Measurements from ENCODE around the gene TMEM167B. TPM values are rescaled to one million over a fixed set of nuclear protein-coding genes. Genes with fewer than 3 reads are reported as not detected.
"Not testable (repeated sequence)": the region's sequence is repeated elsewhere in the genome, so short reads cannot be mapped to it uniquely, and the experiment has no call there.

The TMEM167B gene
- total RNA-seq, 1 donor from 2014 or later: 29.9 TPM

GRCh38 chr1:109134423-109134822 lies 43.9 kb downstream of the TMEM167B start:
- H3K36me3 Mint-ChIP-seq (ENCODE audit: low read depth): no peaks in the 10 kb centered on the region
- no peaks in the 10 kb centered on the region for H3K27me3 Mint-ChIP-seq (ENCODE audit: low read depth)
- intact Hi-C loops (cut with micrococcal nuclease): no loop called here
- no peak overlapping the region for H3K4me3 Mint-ChIP-seq (ENCODE audit: low read depth)
- no peaks in the 10 kb centered on the region for H3K9me3 Mint-ChIP-seq
- no peak overlapping the region for H3K27ac Mint-ChIP-seq
- DNase-seq (ENCODE audit: low spot score): no peak
- H3K4me1 Mint-ChIP-seq (ENCODE audit: low read depth): peaks cover 23% of the 10 kb centered on the region

DNA sequence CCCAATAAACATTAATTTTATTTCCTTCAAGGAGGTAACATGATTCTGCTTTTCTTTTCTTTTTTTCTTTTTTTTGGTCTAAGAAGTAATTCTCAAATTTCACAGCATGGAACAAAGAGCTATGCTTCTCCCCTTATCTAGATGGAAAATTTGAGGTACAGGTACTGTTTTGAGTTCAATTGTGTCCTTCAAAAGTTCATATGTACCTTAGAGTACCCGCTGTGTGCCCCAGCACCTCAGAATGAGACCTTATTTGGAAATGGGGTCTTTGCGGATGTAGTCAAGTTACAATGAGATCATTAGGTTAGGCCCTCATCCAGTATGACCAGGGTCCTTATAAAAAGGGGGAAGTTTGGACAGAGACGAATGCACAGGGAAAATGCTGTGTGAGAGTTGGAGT lies 45.4 kb downstream of the TMEM167B start:
- intact Hi-C loops (cut with micrococcal nuclease): no loop called here
- peaks cover 23% of the 10 kb centered on the region for H3K4me1 Mint-ChIP-seq (ENCODE audit: low read depth)
- no peak overlapping the region for H3K4me3 Mint-ChIP-seq (ENCODE audit: low read depth)
- no peaks in the 10 kb centered on the region for H3K27me3 Mint-ChIP-seq (ENCODE audit: low read depth)
- no peak for DNase-seq (ENCODE audit: low spot score)
- H3K9me3 Mint-ChIP-seq: no peaks in the 10 kb centered on the region
- H3K27ac Mint-ChIP-seq: no peak overlapping the region
- no peaks in the 10 kb centered on the region for H3K36me3 Mint-ChIP-seq (ENCODE audit: low read depth)

DNA sequence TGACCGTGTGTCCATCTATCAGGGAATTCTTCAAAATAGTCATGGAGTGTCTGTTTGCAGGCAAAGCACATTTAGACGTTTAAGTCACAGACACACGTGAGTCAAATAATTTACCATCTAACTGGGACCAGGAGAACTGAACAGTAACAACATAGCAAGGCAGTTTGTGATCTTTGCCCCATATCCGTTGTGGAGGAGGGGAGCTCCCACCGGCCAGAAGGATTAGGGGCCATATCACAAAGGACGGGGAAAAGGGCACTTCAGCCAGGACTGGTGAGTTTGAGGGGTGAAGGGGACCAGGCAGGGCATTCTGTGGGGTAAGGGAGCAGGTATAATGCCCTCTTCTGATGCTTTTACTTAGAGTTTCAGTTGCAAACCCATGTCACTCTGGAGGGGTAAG lies 46.2 kb downstream of the TMEM167B start:
- H3K36me3 Mint-ChIP-seq (ENCODE audit: low read depth): no peaks in the 10 kb centered on the region
- no peak overlapping the region for H3K4me3 Mint-ChIP-seq (ENCODE audit: low read depth)
- intact Hi-C loops (cut with micrococcal nuclease): no loop called here
- no peaks in the 10 kb centered on the region for H3K9me3 Mint-ChIP-seq
- H3K4me1 Mint-ChIP-seq (ENCODE audit: low read depth): peaks cover 20% of the 10 kb centered on the region
- H3K27me3 Mint-ChIP-seq (ENCODE audit: low read depth): no peaks in the 10 kb centered on the region
- no peak overlapping the region for H3K27ac Mint-ChIP-seq
- DNase-seq (ENCODE audit: low spot score): no peak

- no peak for DNase-seq (ENCODE audit: low spot score)
- peaks cover 20% of the 10 kb centered on the region for H3K4me1 Mint-ChIP-seq (ENCODE audit: low read depth)
- no peaks in the 10 kb centered on the region for H3K9me3 Mint-ChIP-seq
- H3K36me3 Mint-ChIP-seq (ENCODE audit: low read depth): no peaks in the 10 kb centered on the region
- H3K27ac Mint-ChIP-seq: no peak overlapping the region
- H3K27me3 Mint-ChIP-seq (ENCODE audit: low read depth): peaks cover 2% of the 10 kb centered on the region
- H3K4me3 Mint-ChIP-seq (ENCODE audit: low read depth): no peak overlapping the region
- intact Hi-C loops (cut with micrococcal nuclease): no loop called here
Observed at GRCh38 chr1:109137958-109138357, 47.4 kb downstream of the TMEM167B start.

DNA sequence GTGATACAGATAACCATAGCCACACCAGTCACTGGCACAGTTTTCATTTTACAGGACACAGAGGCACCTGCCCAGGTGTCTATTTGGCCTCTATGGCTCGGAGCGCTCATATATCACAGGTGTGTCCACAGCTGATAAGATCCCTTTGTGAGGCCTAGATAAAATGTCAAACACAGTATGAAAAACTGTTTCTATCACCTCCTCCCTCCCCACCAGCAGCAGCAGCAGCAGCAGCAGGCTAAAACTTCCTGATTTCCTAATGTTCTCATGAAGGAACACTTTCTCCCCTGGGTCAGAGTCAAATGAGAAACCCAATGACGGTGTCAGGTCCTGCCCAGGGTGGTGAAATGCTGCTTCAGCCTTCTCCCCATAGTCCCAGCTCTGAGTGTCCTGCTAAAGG lies 47.8 kb downstream of the TMEM167B start:
- Mint-ChIP-seq H3K9me3 (no peaks in the 10 kb centered on the region), H3K27me3 (ENCODE audit: low read depth) (peaks cover 2% of the 10 kb centered on the region), H3K4me3 (ENCODE audit: low read depth) (no peak overlapping the region), H3K36me3 (ENCODE audit: low read depth) (no peaks in the 10 kb centered on the region), H3K27ac (no peak overlapping the region), H3K4me1 (ENCODE audit: low read depth) (peaks cover 20% of the 10 kb centered on the region)
- intact Hi-C loops (cut with micrococcal nuclease): no loop called here
- no peak for DNase-seq (ENCODE audit: low spot score)

DNA sequence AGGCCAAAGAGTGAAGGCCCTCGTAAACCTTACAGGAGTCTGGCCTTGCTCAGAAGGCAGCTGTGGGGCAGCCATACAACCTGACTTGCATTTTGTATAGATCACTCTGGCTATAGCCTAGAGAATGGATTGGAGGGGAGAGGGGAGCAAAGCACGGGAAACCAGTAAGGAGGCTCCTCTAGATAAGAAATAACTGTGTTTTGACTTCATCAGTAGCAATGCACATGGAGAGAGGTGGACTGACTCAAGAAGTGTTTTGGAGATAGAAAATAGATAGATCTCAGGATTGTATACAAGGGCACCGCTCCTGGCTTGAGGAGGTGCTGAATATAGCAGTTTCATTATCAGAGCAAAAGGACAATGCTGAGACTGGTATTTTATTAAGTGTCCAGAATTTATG lies 49.8 kb downstream of the TMEM167B start:
- peaks cover 6% of the 10 kb centered on the region for H3K4me1 Mint-ChIP-seq (ENCODE audit: low read depth)
- intact Hi-C loops (cut with micrococcal nuclease): no loop called here
- H3K27me3 Mint-ChIP-seq (ENCODE audit: low read depth): peaks cover 2% of the 10 kb centered on the region
- no peak for DNase-seq (ENCODE audit: low spot score)
- H3K36me3 Mint-ChIP-seq (ENCODE audit: low read depth): no peaks in the 10 kb centered on the region
- no peak overlapping the region for H3K27ac Mint-ChIP-seq
- H3K4me3 Mint-ChIP-seq (ENCODE audit: low read depth): no peak overlapping the region
- H3K9me3 Mint-ChIP-seq: no peaks in the 10 kb centered on the region

- H3K27me3 Mint-ChIP-seq (ENCODE audit: low read depth): peaks cover 2% of the 10 kb centered on the region
- DNase-seq (ENCODE audit: low spot score): no peak
- no peaks in the 10 kb centered on the region for H3K4me1 Mint-ChIP-seq (ENCODE audit: low read depth)
- no peak overlapping the region for H3K27ac Mint-ChIP-seq
- no peaks in the 10 kb centered on the region for H3K9me3 Mint-ChIP-seq
- H3K36me3 Mint-ChIP-seq (ENCODE audit: low read depth): no peaks in the 10 kb centered on the region
- no peak overlapping the region for H3K4me3 Mint-ChIP-seq (ENCODE audit: low read depth)
- intact Hi-C loops (cut with micrococcal nuclease): no loop called here
Observed at GRCh38 chr1:109142260-109142659, 51.7 kb downstream of the TMEM167B start.

GRCh38 chr1:109142725-109143124 lies 52.2 kb downstream of the TMEM167B start:
- H3K27me3 Mint-ChIP-seq (ENCODE audit: low read depth); H3K27ac Mint-ChIP-seq; intact Hi-C loops (cut with micrococcal nuclease); H3K36me3 Mint-ChIP-seq (ENCODE audit: low read depth); H3K4me3 Mint-ChIP-seq (ENCODE audit: low read depth); DNase-seq (ENCODE audit: low spot score); H3K4me1 Mint-ChIP-seq (ENCODE audit: low read depth); H3K9me3 Mint-ChIP-seq: not testable (repeated sequence)

Other genes starting within 250 kb of the TMEM167B start
- not detected in 2 replicates for gene AKNAD1, start 233.7 kb upstream of the TMEM167B start, total RNA-seq
- 14.2 and 15.4 TPM in 2 replicates for gene GPSM2, start 213.8 kb upstream of the TMEM167B start, total RNA-seq
- 21.8 and 26.7 TPM in 2 replicates for gene CLCC1, start 127.3 kb upstream of the TMEM167B start, total RNA-seq
- 10.4 and 11.1 TPM in 2 replicates for gene WDR47, start 48.7 kb upstream of the TMEM167B start, total RNA-seq
- gene TAF13, start 14.8 kb upstream of the TMEM167B start, total RNA-seq: 21.6 and 25.0 TPM in 2 replicates
- gene ELAPOR1, start 23.4 kb downstream of the TMEM167B start, total RNA-seq: 17.5 and 19.7 TPM in 2 replicates
- 128 and 129 TPM in 2 replicates for gene SARS1, start 123.2 kb downstream of the TMEM167B start, total RNA-seq
- gene CELSR2, start 158.8 kb downstream of the TMEM167B start, total RNA-seq: 3.8 and 4.3 TPM in 2 replicates
- 7.8 and 9.5 TPM in 2 replicates for gene PSRC1, start 192.4 kb downstream of the TMEM167B start, total RNA-seq
- gene MYBPHL, start 216.2 kb downstream of the TMEM167B start, total RNA-seq: not detected in 2 replicates

All from activated T-helper 2 cell treated with anti-CD3 and anti-CD28 coated beads, Interferon-gamma antibody, Interleukin-2, Interleukin-4, amounts not matched to agents 10 μg/mL and 5 μg/mL and 100 μg/mL, durations not matched to agents 14 hours and 24 hours and 36 hours (primary cell).